ENCODE data around the gene GRHL1.
"Not testable (repeated sequence)": the region's sequence is repeated elsewhere in the genome, so short reads cannot be mapped to it uniquely, and the experiment has no call there.

Gene GRHL1

GRCh38 chr2:10014418-10015190, 63.1 kb downstream of the GRHL1 start:
- Histone ChIP-seq H3K27me3 (ENCODE audit: control insufficient read depth in 2 of 2, insufficient read depth in 2 of 2, low read length in 2 of 2) (peaks cover 0 to 1% of the 10 kb centered on the region in 2 donors), H3K4me1 (ENCODE audit: control insufficient read depth in 2 of 2, insufficient read depth in 2 of 2, low read length in 2 of 2) (no peaks in the 10 kb centered on the region), H3K9ac (ENCODE audit: low read depth in 1 of 2, low read length in 2 of 2) (no peak overlapping the region), H3K9me3 (ENCODE audit: control insufficient read depth in 2 of 2, low read length in 2 of 2) (no peaks in the 10 kb centered on the region), H3K27ac (ENCODE audit: low read depth in 2 of 2, low read length in 2 of 2) (no peak overlapping the region), H3K4me3 (ENCODE audit: low read length in 2 of 2) (no peak overlapping the region), H3K36me3 (ENCODE audit: control insufficient read depth in 2 of 2, insufficient read depth in 2 of 2, low read length in 2 of 2) (no peaks in the 10 kb centered on the region)

- H3K27me3 ChIP-seq (ENCODE audit: control insufficient read depth in 2 of 2, insufficient read depth in 2 of 2, low read length in 2 of 2); H3K36me3 ChIP-seq (ENCODE audit: control insufficient read depth in 2 of 2, insufficient read depth in 2 of 2, low read length in 2 of 2); H3K4me1 ChIP-seq (ENCODE audit: control insufficient read depth in 2 of 2, insufficient read depth in 2 of 2, low read length in 2 of 2); H3K9ac ChIP-seq (ENCODE audit: low read depth in 1 of 2, low read length in 2 of 2); H3K9me3 ChIP-seq (ENCODE audit: control insufficient read depth in 2 of 2, low read length in 2 of 2); H3K4me3 ChIP-seq (ENCODE audit: low read length in 2 of 2); H3K27ac ChIP-seq (ENCODE audit: low read depth in 2 of 2, low read length in 2 of 2): not testable (repeated sequence)
Measured at GRCh38 chr2:10015376-10015989, 64.0 kb downstream of the GRHL1 start.

GRCh38 chr2:10016001-10016801, 64.7 kb downstream of the GRHL1 start:
- Histone ChIP-seq H3K27me3 (ENCODE audit: control insufficient read depth in 2 of 2, insufficient read depth in 2 of 2, low read length in 2 of 2) (peaks cover 0 to 1% of the 10 kb centered on the region in 2 donors), H3K27ac (ENCODE audit: low read depth in 2 of 2, low read length in 2 of 2) (no peak overlapping the region), H3K9ac (ENCODE audit: low read depth in 1 of 2, low read length in 2 of 2) (no peak overlapping the region), H3K36me3 (ENCODE audit: control insufficient read depth in 2 of 2, insufficient read depth in 2 of 2, low read length in 2 of 2) (no peaks in the 10 kb centered on the region), H3K9me3 (ENCODE audit: control insufficient read depth in 2 of 2, low read length in 2 of 2) (no peaks in the 10 kb centered on the region), H3K4me3 (ENCODE audit: low read length in 2 of 2) (no peak overlapping the region), H3K4me1 (ENCODE audit: control insufficient read depth in 2 of 2, insufficient read depth in 2 of 2, low read length in 2 of 2) (no peaks in the 10 kb centered on the region)

- H3K27me3 ChIP-seq (ENCODE audit: control insufficient read depth in 2 of 2, insufficient read depth in 2 of 2, low read length in 2 of 2), result peaks cover 0 to 1% of the 10 kb centered on the region in 2 donors
- H3K4me1 ChIP-seq (ENCODE audit: control insufficient read depth in 2 of 2, insufficient read depth in 2 of 2, low read length in 2 of 2), result no peaks in the 10 kb centered on the region
- no peaks in the 10 kb centered on the region for H3K9me3 ChIP-seq (ENCODE audit: control insufficient read depth in 2 of 2, low read length in 2 of 2)
- no peak overlapping the region for H3K9ac ChIP-seq (ENCODE audit: low read depth in 1 of 2, low read length in 2 of 2)
- no peak overlapping the region for H3K4me3 ChIP-seq (ENCODE audit: low read length in 2 of 2)
- H3K27ac ChIP-seq (ENCODE audit: low read depth in 2 of 2, low read length in 2 of 2), result no peak overlapping the region
- no peaks in the 10 kb centered on the region for H3K36me3 ChIP-seq (ENCODE audit: control insufficient read depth in 2 of 2, insufficient read depth in 2 of 2, low read length in 2 of 2)
Measured at GRCh38 chr2:10016802-10017258, 65.3 kb downstream of the GRHL1 start.

GRCh38 chr2:10017313-10017941, 65.9 kb downstream of the GRHL1 start:
- no peak overlapping the region for H3K27ac ChIP-seq (ENCODE audit: low read depth in 2 of 2, low read length in 2 of 2)
- no peaks in the 10 kb centered on the region for H3K4me1 ChIP-seq (ENCODE audit: control insufficient read depth in 2 of 2, insufficient read depth in 2 of 2, low read length in 2 of 2)
- no peak overlapping the region for H3K9ac ChIP-seq (ENCODE audit: low read depth in 1 of 2, low read length in 2 of 2)
- H3K9me3 ChIP-seq (ENCODE audit: control insufficient read depth in 2 of 2, low read length in 2 of 2), result no peaks in the 10 kb centered on the region
- H3K4me3 ChIP-seq (ENCODE audit: low read length in 2 of 2), result no peak overlapping the region
- H3K36me3 ChIP-seq (ENCODE audit: control insufficient read depth in 2 of 2, insufficient read depth in 2 of 2, low read length in 2 of 2), result no peaks in the 10 kb centered on the region
- H3K27me3 ChIP-seq (ENCODE audit: control insufficient read depth in 2 of 2, insufficient read depth in 2 of 2, low read length in 2 of 2), result peaks cover 0 to 1% of the 10 kb centered on the region in 2 donors

- Histone ChIP-seq H3K9ac (ENCODE audit: low read depth in 1 of 2, low read length in 2 of 2) (no peak overlapping the region), H3K4me1 (ENCODE audit: control insufficient read depth in 2 of 2, insufficient read depth in 2 of 2, low read length in 2 of 2) (no peaks in the 10 kb centered on the region), H3K36me3 (ENCODE audit: control insufficient read depth in 2 of 2, insufficient read depth in 2 of 2, low read length in 2 of 2) (no peaks in the 10 kb centered on the region), H3K27ac (ENCODE audit: low read depth in 2 of 2, low read length in 2 of 2) (no peak overlapping the region), H3K27me3 (ENCODE audit: control insufficient read depth in 2 of 2, insufficient read depth in 2 of 2, low read length in 2 of 2) (peaks cover 0 to 1% of the 10 kb centered on the region in 2 donors), H3K9me3 (ENCODE audit: control insufficient read depth in 2 of 2, low read length in 2 of 2) (no peaks in the 10 kb centered on the region), H3K4me3 (ENCODE audit: low read length in 2 of 2) (no peak overlapping the region)
Measured at GRCh38 chr2:10019174-10019573, 67.7 kb downstream of the GRHL1 start.

- Histone ChIP-seq H3K36me3 (ENCODE audit: control insufficient read depth in 2 of 2, insufficient read depth in 2 of 2, low read length in 2 of 2) (no peaks in the 10 kb centered on the region), H3K9me3 (ENCODE audit: control insufficient read depth in 2 of 2, low read length in 2 of 2) (no peaks in the 10 kb centered on the region), H3K27ac (ENCODE audit: low read depth in 2 of 2, low read length in 2 of 2) (no peak overlapping the region), H3K9ac (ENCODE audit: low read depth in 1 of 2, low read length in 2 of 2) (no peak overlapping the region), H3K27me3 (ENCODE audit: control insufficient read depth in 2 of 2, insufficient read depth in 2 of 2, low read length in 2 of 2) (peaks cover 0 to 1% of the 10 kb centered on the region in 2 donors), H3K4me3 (ENCODE audit: low read length in 2 of 2) (no peak overlapping the region), H3K4me1 (ENCODE audit: control insufficient read depth in 2 of 2, insufficient read depth in 2 of 2, low read length in 2 of 2) (no peaks in the 10 kb centered on the region)
Measured at GRCh38 chr2:10019602-10020400, 68.3 kb downstream of the GRHL1 start.

- Histone ChIP-seq H3K27ac (ENCODE audit: low read depth in 2 of 2, low read length in 2 of 2) (no peak overlapping the region), H3K4me3 (ENCODE audit: low read length in 2 of 2) (no peak overlapping the region), H3K4me1 (ENCODE audit: control insufficient read depth in 2 of 2, insufficient read depth in 2 of 2, low read length in 2 of 2) (no peaks in the 10 kb centered on the region), H3K9ac (ENCODE audit: low read depth in 1 of 2, low read length in 2 of 2) (no peak overlapping the region), H3K36me3 (ENCODE audit: control insufficient read depth in 2 of 2, insufficient read depth in 2 of 2, low read length in 2 of 2) (no peaks in the 10 kb centered on the region), H3K9me3 (ENCODE audit: control insufficient read depth in 2 of 2, low read length in 2 of 2) (no peaks in the 10 kb centered on the region), H3K27me3 (ENCODE audit: control insufficient read depth in 2 of 2, insufficient read depth in 2 of 2, low read length in 2 of 2) (peaks cover 0 to 1% of the 10 kb centered on the region in 2 donors)
Measured at GRCh38 chr2:10022041-10022421, 70.5 kb downstream of the GRHL1 start.

GRCh38 chr2:10022445-10022844, 71.0 kb downstream of the GRHL1 start:
- peaks cover 0 to 1% of the 10 kb centered on the region in 2 donors for H3K27me3 ChIP-seq (ENCODE audit: control insufficient read depth in 2 of 2, insufficient read depth in 2 of 2, low read length in 2 of 2)
- H3K9me3 ChIP-seq (ENCODE audit: control insufficient read depth in 2 of 2, low read length in 2 of 2), result no peaks in the 10 kb centered on the region
- H3K4me3 ChIP-seq (ENCODE audit: low read length in 2 of 2), result no peak overlapping the region
- H3K9ac ChIP-seq (ENCODE audit: low read depth in 1 of 2, low read length in 2 of 2), result no peak overlapping the region
- no peaks in the 10 kb centered on the region for H3K4me1 ChIP-seq (ENCODE audit: control insufficient read depth in 2 of 2, insufficient read depth in 2 of 2, low read length in 2 of 2)
- H3K27ac ChIP-seq (ENCODE audit: low read depth in 2 of 2, low read length in 2 of 2), result no peak overlapping the region
- H3K36me3 ChIP-seq (ENCODE audit: control insufficient read depth in 2 of 2, insufficient read depth in 2 of 2, low read length in 2 of 2), result no peaks in the 10 kb centered on the region

Data from mucosa of rectum (tissue), 2 donors.